Kidney tubule cell (primary cell): ENCODE data around the gene KHK.

Experiments
- DNase-seq: peaks from one replicate; pipeline ENCODE4 v3.0.0-alpha.2; 2018; ENCODE audit warnings: low spot score

The KHK gene

DNA sequence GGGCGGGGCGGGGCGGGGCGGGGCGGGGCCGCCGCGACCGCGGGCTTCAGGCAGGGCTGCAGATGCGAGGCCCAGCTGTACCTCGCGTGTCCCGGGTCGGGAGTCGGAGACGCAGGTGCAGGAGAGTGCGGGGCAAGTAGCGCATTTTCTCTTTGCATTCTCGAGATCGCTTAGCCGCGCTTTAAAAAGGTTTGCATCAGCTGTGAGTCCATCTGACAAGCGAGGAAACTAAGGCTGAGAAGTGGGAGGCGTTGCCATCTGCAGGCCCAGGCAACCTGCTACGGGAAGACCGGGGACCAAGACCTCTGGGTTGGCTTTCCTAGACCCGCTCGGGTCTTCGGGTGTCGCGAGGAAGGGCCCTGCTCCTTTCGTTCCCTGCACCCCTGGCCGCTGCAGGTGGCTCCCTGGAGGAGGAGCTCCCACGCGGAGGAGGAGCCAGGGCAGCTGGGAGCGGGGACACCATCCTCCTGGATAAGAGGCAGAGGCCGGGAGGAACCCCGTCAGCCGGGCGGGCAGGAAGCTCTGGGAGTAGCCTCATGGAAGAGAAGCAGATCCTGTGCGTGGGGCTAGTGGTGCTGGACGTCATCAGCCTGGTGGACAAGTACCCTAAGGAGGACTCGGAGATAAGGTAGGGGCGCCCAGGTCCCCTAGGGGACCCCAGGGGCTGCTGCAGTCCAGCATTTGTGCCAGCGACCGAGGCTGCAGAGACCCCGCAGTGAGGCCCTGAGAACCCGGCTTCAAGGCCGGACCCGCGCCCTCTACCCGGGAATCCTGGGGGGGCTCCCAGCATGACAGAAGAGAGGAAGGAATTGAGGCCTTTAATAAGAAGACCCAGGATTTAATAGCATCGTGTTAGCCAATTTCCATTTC is at the start of gene KHK:
TSS of gene KHK (plus strand) at position 49 of the 870 bp plus-strand sequence. CDS start at position 537, 488 bp downstream.
- peak; percentile 64 for DNase-seq

DNA sequence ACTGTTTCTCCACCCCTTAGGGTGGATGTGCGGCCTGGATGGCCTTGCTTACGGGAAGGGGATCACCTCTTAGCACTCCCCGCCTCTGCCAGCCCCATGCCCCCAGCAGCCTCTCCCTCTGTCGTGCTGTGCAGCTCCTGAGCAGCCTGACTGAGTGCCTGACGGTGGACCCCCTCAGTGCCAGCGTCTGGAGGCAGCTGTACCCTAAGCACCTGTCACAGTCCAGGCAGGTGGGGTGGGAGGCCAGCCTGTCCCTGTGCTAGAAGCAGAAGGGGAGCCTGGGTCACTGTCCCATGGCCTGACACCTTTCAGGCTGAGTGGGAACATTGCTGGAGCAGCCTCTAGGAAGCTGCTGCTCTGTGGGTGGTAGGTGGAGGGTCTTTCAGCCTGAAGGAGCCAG is 48.6 kb upstream of the KHK start:
- no peak for DNase-seq

DNA sequence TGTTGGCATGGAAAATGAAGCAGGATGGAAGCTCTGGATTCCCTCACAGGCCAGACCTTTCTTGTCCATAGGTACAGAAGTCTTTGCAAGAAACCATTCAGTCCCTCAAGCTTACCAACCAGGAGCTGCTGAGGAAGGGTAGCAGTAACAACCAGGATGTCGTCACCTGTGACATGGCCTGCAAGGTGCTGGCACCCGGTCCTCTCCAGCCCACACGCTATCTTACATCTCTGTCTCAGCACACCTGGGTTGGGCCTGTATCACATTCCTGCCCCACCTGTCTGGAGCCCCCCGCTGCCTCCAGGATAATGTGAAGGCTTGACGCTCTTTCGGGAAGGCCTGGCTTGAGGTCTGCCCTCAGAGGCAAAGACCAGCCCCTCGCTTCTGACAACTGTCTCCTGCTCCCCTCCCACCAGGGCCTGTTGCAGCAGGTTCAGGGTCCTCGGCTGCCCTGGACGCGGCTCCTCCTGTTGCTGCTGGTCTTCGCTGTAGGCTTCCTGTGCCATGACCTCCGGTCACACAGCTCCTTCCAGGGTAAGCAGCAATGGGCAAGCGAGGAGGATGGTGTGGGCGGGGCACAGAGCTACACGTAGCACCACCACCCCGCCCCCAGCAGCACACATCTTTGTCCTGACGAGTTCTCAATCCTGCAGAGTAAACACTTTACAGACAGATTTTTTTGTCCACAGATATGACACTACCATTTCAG is 47.8 kb upstream of the KHK start:
- no peak for DNase-seq

DNA sequence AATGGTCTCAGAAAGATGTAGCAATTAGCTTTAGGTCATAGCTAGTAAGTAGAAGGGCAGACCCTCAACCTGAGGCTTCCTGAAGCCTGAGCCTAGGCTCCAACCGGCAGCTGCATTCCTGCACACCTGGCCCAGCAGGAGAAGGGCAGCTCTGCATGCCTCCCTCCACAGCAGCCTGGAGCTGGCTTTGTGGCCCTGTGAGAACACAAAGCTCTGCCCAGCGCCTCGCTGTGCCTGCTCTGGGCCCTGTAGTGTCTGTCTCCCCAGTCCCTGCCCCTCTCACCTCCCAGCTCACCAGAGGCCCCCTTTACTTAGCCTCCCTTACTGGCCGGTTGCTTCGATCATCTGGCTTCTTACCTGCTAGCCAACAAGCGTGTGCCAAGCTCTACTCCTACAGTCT is 47.1 kb upstream of the KHK start:
- no peak for DNase-seq

DNA sequence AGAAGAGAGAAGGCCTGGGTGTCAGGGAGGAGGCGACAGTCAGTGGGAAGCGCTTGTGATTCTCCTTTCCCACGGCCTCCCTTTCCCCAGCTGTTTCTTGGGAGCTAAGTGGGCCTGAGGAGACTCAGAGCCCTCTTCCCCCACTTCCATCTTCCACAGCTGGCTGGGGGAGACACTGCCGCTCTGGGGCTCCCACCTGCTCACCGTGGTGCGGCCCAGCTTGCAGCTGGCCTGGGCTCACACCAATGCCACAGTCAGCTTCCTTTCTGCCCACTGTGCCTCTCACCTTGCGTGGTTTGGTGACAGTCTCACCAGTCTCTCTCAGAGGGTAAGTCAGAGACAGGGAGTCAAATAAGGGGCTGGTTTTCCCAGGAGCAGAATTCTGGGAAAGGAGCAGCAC is 46.7 kb upstream of the KHK start:
- DNase-seq, result no peak

DNA sequence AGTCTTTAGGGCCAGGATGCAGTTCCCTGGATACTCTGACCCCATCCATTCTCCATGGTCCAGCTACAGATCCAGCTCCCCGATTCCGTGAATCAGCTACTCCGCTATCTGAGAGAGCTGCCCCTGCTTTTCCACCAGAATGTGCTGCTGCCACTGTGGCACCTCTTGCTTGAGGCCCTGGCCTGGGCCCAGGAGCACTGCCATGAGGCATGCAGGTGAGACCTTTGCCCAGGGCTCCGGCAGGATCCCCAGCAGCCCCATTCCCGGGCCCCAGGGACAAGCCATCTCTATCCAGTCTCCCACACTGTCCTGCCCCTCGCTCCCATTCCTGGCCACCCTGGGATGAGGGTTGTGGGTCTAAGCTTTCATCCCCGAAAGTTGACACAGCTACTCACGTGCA is 46.3 kb upstream of the KHK start:
- DNase-seq, result no peak

DNA sequence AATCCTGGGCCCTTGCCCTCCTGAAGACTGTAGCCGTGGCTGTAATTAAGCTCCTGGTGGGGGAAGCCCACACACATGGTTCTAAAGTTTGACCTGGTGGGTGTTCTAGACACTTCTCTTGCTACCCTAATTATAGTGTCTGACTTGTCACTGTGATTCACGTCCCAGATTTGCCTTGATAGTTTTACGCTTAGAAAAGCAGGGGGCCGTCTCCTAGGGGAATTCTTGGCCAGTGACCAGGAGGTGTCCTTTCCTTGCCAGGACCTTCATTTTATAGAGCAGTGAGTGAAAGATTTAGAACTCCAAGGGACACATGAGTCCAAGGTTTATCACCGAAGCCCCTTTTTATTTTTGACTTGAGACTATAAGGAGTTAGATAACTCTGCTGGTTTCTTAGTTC is 44.8 kb upstream of the KHK start:
- DNase-seq, result peak; percentile 83

DNA sequence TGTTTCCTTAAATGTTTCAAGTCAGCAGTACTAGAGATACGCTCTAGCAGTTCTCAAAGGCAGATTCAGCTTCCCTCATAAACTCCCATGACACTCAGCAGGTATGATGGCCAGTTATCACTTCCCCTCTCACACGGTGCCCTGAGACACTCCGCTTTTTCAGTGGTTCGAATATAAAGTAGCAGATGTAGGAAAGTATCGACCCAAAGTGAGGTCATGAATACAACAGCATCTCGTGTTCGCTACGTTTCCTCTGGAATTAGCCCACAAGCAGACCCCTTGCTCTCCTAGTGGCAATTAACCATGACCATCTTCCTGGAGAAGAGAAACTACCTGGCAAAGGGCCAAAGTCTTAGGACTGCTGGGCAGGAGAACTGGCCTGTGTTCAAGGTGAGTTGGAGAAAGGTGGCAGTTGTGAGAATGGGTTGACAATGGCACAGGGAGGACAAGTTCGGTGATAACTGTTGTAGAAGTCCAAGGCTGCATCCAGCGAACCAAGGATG is 44.4 kb upstream of the KHK start:
- DNase-seq, result peak; percentile 69

DNA sequence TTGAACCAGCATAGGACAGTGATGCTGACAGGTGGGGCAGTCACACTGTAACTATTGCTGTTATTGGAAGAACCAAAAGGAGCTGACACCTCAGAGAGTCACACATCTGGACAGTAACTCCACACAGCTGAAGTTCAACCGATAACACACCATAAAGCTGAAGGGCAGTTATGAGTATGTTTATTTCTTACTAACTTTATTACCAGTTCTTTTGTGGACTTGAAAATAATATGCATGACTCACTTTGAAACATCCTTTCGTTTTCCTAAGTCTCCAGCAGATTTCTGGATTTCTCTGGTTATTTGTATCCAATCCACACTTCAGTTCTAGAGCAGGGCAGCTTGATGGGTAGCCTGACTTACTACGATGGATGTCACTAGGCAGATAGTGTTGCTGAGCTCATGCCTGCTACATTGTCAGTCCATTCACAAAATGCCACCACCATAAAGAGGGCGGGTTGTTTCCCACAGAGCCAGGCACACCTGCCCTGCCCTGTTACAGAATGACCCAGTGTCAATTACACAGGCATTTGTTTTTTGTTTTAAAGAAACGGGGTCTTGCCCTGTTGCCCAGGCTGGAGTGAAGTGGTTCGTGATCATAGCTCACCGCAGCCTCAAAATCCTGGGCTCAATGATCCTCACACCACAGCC is 43.5 kb upstream of the KHK start:
- no peak for DNase-seq

DNA sequence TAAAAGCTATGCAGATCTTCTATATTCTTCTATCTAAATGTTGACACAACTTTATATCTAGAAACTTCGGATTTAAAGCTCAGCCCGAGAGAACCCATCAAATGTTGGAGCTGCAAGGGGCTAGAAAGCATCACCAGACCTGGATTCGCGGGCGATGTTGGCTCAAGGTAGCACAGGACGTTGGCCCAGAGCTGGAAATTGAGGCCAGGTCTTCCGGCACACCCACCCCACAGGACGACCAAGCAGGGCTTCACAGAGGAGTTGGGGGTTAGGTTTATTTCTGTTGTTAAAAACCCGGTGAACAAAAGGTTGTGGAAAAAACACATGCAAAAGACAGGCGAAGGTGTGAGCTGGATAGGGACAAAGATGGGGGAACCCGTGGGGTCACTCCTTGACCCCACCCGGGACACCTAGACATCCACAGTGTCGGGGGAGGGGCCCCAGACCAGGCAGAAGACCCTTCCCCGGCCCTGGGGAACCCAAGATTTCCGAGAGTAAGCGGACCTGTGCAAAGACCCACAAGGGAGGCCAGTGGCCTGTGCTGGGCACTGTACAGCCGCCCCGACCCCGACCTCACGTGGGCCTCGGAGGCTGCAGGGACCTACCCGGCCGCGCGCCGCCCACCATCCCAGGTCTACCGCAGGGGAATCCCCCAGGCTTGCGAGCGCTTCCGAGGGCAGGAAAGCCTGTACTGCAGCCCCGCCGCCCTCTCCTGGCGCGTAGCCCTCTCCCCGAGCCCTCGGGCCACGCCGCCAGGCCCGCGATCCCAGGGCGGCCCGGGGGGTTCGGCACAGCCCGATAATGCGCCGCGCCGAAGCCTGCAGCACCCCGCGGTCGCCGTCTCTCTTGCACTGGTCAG is 36.9 kb upstream of the KHK start:
- peak; percentile 63 for DNase-seq

DNA sequence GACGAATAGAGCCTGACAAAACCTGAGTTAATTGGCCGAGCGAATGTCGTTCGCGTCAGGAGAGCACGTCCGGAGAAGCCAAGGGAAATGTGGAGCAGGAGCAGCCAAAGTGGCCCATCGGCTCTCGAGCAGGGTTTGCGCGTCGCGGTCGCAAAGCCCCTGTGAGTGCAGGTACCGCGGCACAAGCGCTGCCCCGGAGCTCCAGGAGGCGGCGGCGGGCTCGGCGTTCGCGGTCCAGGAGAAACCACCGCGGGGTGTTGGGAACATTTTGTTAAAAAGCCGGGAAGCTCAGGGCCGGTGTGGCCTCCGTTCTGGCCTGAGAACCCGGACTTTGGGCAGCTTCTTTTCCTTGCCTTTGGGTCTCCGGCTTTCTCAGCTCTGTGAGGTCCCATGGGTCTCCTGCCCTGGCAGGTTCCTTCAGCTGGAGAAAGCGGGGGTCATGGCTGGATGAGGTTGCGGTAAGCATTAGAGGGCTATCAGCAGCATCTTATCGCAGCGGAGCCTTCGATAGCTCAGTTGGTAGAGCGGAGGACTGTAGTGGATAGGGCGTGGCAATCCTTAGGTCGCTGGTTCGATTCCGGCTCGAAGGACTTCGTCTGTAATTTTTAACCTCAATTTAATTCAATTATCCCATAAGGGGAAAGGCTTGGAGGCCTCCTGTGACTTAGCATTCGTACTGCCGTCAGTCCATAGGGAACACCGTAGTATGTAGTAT is 36.1 kb upstream of the KHK start:
- DNase-seq, result peak; percentile 97

DNA sequence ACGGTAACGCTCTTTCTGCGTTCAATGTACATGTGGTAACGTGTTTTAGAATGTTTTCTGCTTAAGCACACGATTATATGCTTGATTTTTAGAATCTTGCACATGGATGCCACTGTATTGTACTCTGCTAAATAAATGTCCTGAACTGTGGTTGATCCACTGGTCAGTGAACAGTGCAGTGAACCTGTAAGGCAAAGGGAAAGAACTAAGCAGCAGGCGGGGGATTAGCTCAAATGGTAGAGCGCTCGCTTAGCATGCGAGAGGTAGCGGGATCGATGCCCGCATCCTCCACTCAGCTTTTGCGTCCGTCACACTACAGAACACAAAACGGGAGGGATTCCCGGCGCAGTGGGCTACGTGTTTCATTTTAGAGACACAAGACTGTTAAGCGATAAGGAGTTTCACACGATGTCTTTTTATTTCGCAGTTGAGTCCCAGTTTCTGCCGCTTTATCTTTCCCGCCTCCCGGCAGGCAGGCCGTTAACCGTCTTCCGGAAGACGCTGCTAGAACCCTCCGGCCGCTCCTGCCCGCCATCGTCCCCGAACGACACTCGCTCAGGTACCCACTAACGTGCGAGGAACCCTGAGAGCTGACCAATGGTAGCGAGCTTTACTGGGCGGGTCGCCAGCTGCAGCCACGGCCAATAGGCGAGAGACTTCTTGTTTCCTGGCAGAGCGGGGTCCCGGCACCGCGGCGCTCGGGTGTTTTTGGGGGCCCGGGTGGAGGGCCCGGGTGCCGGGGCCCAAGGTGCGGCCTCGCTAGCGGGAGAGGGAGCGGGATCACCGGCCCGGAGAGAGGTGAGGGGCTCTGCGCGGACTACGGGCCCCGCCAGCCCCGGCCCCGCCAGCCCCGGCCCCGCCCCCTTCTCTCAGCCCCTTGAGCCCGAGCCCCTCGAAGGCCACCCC is 35.3 kb upstream of the KHK start, which contains the start of gene AGBL5:
TSS of gene AGBL5 (plus strand) at position 673 of the 906 bp plus-strand sequence. CDS start 1,291 bp downstream, outside the sequence.
- DNase-seq, result peak; percentile 95

DNA sequence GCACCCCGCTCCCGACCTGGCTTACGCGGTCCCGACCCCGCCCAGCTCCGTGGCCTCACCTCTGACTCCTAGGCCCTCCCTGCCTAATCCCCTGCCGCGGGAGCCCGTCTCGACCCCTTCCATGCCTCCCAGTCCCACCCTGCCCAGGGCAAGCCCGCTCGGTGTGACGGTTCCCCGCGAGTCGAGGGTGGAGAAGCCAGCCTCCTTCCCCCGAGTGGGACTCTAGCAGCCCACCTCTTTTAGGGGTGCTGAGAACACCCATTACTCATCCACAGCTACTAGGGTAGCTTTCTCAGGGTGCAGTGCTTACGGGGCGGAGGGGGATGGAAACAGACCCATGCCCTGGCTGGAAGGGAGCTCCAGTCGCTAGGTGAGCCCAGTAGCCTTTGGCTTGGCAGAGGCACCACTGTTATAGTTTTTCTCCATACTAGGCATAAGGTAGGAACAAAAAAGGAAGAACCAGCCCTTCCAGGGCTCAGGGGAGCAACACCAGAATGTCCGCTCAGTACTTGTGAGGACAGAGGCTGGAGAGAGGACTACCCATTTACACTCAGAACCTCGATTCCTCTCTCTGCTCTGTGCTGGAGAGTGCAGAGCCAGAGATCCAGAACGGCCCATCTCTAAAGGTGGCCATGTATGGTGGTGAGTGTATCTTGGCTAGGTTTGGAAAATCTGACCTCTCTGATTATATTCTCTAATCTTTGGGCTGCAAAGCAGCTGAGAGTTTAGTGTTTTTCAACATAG is 34.5 kb upstream of the KHK start:
- peak; percentile 13 for DNase-seq

DNA sequence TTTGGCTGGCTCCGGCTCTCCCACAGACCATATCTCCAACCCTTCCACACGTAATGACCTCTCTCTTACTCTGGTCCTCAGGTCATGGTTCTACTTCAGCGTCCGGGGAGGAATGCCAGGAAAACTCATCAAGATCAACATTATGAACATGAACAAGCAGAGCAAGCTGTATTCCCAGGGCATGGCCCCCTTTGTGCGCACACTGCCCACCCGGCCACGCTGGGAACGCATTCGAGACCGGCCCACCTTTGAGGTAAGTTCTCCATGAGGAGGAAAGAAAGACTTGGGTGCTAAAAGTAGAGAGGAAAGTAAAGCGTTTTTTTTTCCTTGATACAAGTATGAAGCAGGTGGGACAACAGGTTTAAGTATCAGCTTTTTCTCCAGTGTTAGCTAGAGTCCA is 33.3 kb upstream of the KHK start:
- DNase-seq, result no peak

DNA sequence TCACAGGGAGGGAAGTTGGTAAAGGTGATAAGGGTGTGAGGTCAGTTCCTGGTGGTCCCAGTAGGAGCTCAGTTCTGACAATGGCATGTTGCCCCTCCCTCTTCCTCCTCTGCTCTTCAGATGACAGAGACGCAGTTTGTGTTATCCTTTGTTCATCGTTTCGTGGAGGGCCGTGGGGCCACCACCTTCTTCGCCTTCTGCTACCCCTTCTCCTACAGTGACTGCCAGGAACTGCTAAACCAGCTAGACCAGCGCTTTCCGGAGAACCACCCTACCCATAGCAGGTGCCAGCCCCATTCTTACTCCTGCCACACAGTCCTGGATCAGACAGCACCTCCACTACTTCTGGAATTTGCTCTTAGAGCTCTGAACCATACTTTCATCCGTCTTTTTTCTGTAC is 32.8 kb upstream of the KHK start:
- no peak for DNase-seq

DNA sequence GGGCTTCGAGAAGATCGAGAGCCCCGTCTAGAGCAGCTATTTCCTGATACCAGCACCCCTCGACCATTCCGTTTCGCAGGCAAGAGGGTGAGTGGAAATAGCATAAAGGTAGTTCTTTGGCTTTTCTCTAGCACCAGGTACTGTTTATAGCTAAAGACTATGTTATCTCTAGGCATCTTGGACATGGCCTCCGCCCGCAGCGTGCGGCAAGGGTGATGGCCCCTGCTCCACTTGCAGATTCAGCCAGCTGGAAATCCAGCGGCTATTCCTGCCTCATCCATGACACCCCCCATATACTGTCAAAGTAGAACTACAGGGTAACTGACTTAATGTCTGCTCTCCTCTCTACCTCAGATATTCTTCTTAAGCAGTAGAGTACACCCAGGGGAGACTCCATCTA is 31.9 kb upstream of the KHK start:
- DNase-seq, result no peak

DNA sequence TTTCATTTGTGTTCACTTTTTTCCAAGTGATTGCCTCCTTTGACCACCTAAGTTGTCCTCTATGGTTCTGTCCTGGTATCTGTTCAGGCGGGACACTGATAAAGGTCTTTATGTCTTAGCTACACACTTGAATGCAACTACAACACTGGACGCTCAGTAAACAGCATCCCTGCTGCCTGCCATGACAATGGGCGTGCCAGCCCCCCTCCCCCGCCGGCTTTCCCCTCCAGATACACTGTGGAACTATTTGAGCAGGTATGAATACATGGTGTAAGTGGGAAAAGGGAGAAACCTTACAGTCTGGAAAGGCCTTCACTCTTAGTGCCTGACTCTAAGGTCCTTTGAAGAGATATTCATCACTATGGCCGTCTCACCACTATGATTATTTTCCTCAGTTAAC is 29.4 kb upstream of the KHK start:
- no peak for DNase-seq

DNA sequence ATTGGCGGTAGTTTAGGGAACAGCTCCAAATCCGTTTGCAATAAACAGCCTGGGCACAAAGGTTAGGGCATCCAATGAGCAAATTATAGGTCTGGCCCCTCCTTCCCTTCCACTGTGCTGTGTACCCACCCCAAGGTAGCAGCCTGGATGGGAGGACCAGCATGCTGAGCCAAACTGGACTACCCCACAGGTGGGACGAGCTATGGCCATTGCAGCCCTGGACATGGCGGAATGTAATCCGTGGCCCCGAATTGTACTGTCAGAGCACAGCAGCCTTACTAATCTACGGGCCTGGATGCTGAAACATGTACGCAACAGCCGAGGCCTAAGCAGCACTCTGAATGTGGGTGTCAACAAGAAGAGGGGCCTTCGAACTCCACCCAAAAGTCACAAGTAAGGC is 28.4 kb upstream of the KHK start:
- no peak for DNase-seq

DNA sequence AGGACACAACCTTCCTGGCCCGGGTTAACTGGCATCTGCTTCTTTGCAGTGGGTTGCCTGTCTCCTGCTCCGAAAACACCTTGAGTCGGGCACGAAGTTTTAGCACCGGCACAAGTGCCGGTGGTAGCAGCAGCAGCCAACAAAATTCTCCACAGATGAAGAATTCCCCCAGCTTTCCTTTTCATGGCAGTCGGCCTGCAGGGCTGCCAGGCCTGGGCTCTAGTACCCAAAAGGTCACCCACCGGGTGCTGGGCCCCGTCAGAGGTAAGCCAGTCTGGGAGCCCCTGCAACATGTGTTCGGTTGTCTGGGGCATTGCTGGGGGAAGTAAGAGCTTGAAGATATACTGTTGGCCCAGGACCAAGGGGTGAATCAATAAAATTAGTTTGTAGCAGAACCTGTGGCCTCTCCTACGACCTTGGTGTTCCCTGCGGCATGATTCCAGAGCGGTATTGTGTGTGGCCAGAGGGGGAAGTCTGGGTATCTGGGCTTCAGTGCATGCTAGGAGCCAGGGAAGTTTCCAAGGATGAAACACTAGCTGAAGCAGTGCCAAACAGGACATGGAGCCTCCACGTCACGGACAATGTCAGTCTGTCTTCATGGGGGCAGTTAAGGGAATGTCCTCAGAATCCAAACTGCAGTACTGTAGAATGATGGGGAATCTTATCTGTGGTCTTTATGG is 27.3 kb upstream of the KHK start:
- DNase-seq, result no peak
